Right ventricle myocardium superior (tissue), 1 donor: Measurements from ENCODE around the gene MTHFD1L. TPM values are rescaled to one million over a fixed set of nuclear protein-coding genes. Genes with fewer than 3 reads are reported as not detected.

ENCODE experiments used
- ATAC-seq: fragments of 200-7000 bp; cut with Tn5 transposase; one replicate; pipeline ENCODE4 v1.9.1; 2020; ENCODE audit warnings: mild to moderate bottlenecking; ENCODE audit not compliant: poor library complexity
- DNase-seq: peaks from one replicate; pipeline ENCODE4 v3.0.0-alpha.2; 2020
- intact Hi-C: fragments of 100-400 bp; cut with DNase I; formaldehyde crosslinking; loops from one replicate; pipeline ENCODE4 v1.11.2; 2022
- total RNA-seq: library from RNA; stranded (reverse); fragmentation: NEBNext Ultra II Directional; extraction: Animal tissue kit (Norgen Biotek cat#: 25700); gene quantifications from one replicate; pipeline ENCODE4 v1.2.1, GENCODE V29; 2021
- donor health status: DM: no; HTN: yes; CAD: no; lungs with severe emphysema.

The MTHFD1L gene
- total RNA-seq, 1 donor from 2014 or later, result 2.9 TPM

DNA sequence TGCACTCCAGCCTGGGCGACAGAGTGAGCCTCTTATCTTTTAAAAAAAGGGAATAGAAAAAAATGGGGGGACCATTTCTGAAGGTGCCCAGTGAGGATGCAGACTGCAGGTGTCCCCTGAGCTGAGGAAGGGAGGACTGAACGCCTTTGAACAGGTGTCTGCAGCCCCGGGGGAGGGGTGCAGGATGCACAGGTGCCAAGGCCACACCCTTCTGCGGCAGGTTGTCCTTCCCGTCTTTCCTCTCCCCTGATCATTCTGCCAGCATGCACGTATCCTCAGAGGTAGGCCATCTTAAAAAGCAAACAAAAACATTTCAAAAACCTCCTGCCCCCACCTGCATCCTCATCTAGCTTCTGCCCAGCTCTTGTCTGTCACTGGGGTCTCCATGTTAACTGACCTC is 101.3 kb downstream of the MTHFD1L start:
- no peak for ATAC-seq
- intact Hi-C loops, result no loop called here
- DNase-seq, result no peak

GRCh38 chr6:150967381-150967780 is 101.9 kb downstream of the MTHFD1L start:
- ATAC-seq (no peak), DNase-seq (no peak)
- intact Hi-C loops, result no loop called here

DNA sequence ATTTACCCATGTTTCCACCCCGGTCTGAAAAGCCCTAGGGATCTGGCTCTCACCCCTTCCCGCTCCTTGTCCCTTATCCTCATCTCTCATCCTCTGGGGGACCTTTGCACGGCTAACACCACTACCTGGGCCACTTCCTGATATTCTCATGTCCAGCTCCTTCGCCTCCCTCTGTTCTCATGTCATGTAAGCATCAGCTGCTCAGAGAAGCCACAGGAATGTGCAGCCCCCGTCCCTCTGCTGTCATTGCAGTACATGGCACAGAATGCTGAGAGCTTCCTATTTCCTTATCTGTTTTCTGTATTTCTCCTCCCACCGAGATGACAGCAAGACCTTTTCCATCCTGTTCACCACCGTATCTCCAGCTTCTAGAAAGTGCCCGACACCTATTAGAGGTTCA is 102.4 kb downstream of the MTHFD1L start:
- DNase-seq, result no peak
- intact Hi-C loops, result no loop called here
- ATAC-seq, result no peak

- intact Hi-C loops, result no loop called here
- no peak for ATAC-seq
- no peak for DNase-seq
Observed at GRCh38 chr6:150969901-150970300, 104.4 kb downstream of the MTHFD1L start.

DNA sequence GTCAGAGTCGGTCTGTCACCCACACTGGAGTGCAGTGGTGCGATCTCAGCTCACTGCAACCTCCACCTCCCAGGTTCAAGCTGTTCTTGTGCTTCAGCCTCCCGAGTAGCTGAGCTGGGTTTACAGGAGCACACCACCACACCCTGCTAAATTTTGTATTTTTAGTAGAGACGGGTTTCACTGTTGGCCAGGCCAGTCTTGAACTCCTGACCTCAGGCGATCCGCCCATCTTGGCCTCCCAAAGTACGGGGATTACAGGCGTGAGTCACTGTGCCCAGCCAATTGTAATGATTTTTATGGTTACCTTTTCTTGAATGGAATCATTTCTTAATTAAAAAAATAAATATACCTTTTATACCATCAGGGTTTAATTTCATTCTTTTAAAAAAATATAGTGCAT is 105.7 kb downstream of the MTHFD1L start:
- intact Hi-C loops, result no loop called here
- DNase-seq, result no peak
- no peak for ATAC-seq

DNA sequence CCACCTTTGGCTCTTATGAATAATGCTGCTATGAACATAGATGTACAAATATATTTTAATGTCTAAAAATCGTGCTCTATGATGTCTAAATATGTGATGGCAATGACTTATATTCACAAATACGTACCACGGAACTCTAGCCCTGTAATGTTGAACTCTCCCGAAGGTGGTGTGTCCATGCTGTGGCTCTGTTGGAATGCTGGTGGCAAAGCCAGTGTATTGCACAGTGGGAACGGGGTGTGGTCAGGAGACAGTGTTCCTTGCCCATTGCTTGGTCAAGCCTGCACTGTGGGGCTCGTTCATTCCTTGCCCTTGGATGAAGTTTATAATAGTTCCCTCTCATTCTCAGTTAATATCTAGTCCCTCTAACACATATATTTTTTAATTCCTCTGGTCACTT is 109.6 kb downstream of the MTHFD1L start:
- no peak for ATAC-seq
- no peak for DNase-seq
- intact Hi-C loops, result no loop called here

DNA sequence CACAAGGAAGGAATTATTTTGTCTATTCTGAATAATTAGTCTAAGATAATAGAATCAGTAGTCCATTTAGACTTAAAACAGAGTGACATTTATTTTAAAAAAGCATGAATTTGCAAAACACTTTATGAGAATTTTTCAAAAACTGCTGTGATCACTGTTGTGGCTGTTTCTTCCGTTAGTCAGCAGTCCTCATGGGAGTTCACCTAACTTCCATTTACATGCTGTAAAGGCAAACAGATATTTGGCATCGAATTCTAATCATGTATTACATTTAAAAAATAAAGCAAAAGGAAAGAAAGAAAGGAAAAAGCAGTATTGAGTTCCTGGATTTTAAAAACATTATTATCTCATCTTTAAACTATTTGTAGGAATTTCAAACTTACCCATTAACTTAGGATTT is 111.8 kb downstream of the MTHFD1L start:
- DNase-seq (no peak), ATAC-seq (no peak)
- intact Hi-C loops, result no loop called here

DNA sequence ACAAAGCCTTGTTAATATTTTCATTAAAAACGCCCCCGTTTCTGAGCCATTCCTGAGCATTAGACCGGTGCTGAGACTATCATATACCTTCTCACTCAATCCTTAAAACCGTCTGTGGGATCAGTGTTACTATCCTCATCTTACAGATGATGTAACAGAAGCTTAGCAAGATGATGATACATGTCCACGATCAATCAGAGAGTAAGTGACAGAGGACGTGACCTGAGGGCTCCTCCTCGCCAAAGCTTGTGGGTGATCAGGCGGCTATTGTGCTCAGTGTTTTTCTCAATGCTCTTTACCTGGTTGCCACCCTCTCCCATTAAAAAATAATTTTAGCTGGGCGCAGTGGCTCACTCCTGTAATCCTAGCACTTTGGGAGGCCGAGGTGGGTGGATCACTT is 113.1 kb downstream of the MTHFD1L start:
- intact Hi-C loops, result no loop called here

GRCh38 chr6:150979826-150980350 is 114.4 kb downstream of the MTHFD1L start:
- DNase-seq, result no peak
- intact Hi-C loops, result no loop called here
- ATAC-seq, result no peak

More for the DNA sequence above, 113.1 kb downstream of the MTHFD1L start:
- ATAC-seq (no peak), DNase-seq (no peak)

GRCh38 chr6:150981095-150981494 is 115.6 kb downstream of the MTHFD1L start:
- intact Hi-C loops, result no loop called here
- ATAC-seq, result no peak
- no peak for DNase-seq

GRCh38 chr6:150981669-150982068 is 116.2 kb downstream of the MTHFD1L start:
- no peak for DNase-seq
- intact Hi-C loops, result no loop called here
- ATAC-seq, result no peak

DNA sequence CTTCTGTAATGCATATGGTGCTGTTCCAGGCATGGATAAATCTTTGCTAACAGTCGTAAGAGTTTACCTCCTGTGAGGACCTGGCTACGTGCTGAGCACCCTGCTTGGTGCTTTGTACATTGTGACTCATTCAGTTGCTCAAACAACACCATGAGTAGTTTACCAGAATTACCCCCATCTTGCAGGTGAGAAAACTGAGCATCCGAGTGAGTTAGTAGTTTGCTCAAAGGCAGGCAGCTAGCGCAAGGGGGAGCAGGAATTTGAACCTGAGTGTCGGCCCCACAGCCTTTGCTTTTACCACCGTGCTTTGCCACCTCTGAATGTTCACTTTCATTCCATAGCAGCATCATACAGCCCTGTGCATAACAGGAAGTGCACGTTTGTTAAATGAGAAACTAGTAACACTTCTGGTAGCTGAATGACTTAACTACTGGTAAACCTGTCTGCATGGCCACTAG is 121.9 kb downstream of the MTHFD1L start:
- ATAC-seq (no peak), DNase-seq (no peak)
- intact Hi-C loops, result no loop called here

GRCh38 chr6:150987855-150988464 is 122.5 kb downstream of the MTHFD1L start:
- intact Hi-C loops, result no loop called here
- DNase-seq (no peak), ATAC-seq (no peak)

GRCh38 chr6:150991487-150991886 is 126.0 kb downstream of the MTHFD1L start:
- no peak for ATAC-seq
- no peak for DNase-seq
- intact Hi-C loops, result no loop called here

GRCh38 chr6:150992262-150992661 is 126.8 kb downstream of the MTHFD1L start:
- ATAC-seq, result no peak
- DNase-seq, result no peak
- intact Hi-C loops, result no loop called here

GRCh38 chr6:150992703-150993102 is 127.2 kb downstream of the MTHFD1L start:
- DNase-seq (no peak), ATAC-seq (no peak)
- intact Hi-C loops, result no loop called here

DNA sequence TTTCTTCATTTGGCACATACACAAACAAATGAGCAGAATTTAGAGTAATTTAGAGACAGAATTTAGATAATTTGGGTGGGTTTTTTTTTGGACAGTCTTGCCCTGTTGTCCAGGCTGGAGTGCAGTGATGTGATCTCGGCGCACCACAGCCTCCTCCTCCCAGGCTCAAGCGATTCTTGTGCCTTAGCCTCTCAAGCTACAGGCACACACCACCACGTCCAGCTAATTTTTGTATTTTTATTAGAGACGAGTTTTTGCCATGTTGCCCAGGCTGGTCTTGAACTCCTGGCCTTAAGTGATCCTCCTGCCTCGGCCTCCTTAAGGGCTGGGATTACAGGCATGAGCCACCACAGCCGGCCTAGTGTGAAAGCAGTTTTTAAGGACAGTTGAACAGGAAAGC is 127.8 kb downstream of the MTHFD1L start:
- DNase-seq, result no peak
- no peak for ATAC-seq
- intact Hi-C loops, result no loop called here

GRCh38 chr6:150994026-150994425 is 128.5 kb downstream of the MTHFD1L start:
- DNase-seq, result no peak
- intact Hi-C loops, result no loop called here
- no peak for ATAC-seq

- no peak for DNase-seq
- no peak for ATAC-seq
- intact Hi-C loops, result no loop called here
Observed at GRCh38 chr6:150996968-150997367, 131.5 kb downstream of the MTHFD1L start.

DNA sequence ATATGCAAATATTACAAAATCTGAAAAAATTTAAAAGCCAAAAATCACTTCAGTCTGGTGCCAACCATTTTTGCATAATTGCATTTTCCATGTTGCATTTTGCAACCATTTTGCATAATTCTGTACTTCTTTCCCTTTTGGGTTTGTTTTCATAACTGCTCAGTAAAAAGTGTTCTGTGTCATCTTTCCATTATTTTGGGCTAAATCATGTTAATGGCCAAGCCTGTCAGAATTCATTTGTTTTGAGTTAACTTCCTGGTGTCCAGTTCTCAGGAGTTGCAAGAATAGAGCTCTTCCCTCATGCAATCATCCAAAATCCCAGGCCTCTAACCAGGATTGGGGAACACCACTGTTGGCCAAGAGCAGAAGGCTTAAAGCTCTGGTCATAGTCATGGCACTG is 133.6 kb downstream of the MTHFD1L start:
- DNase-seq (no peak), ATAC-seq (no peak)
- intact Hi-C loops, result no loop called here

DNA sequence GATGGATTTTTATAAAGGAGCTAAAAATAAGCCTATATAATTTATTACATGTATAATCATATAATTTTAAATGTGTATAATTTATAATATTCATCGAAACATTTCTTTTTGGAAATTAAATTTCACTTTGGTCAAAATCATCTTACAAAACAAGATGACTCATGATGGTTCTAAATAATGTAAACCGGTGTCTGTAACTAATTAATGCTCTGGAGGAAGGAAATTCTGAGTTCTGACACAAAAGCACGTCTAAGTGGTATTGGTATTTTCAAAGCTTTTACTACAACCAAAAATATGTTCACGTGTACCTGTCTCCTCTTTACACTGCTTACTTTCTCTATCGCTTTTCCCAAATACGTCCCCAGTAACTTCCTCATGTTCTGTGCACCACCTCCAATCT is 134.1 kb downstream of the MTHFD1L start:
- intact Hi-C loops, result no loop called here
- ATAC-seq (no peak), DNase-seq (no peak)
